Trophoblast cell (in vitro differentiated cells and primary cell): ENCODE results near the gene C4B.
"Not testable (repeated sequence)": the region's sequence is repeated elsewhere in the genome, so short reads cannot be mapped to it uniquely, and the experiment has no call there.

Experiments
- DNase-seq, 2 donors: peaks; one replicate each; pipeline ENCODE4 v3.0.0-alpha.2; 2016
- H2AFZ ChIP-seq: 2 replicates; pipeline ENCODE4 v1.6.1; 2013; ENCODE audit warnings: low read length, moderate library complexity, mild to moderate bottlenecking; ENCODE audit not compliant: insufficient read depth, poor library complexity
- H2AK5ac ChIP-seq: 2 replicates; pipeline ENCODE4 v1.6.1; 2013; ENCODE audit warnings: mild to moderate bottlenecking, low read length
- H2BK120ac ChIP-seq: 2 replicates; pipeline ENCODE4 v1.6.1; 2013; ENCODE audit warnings: low read length, mild to moderate bottlenecking, moderate library complexity; ENCODE audit not compliant: insufficient read depth, poor library complexity
- H2BK12ac ChIP-seq: 2 replicates; pipeline ENCODE4 v1.6.1; 2013; ENCODE audit warnings: mild to moderate bottlenecking, low read length, moderate library complexity
- H2BK5ac ChIP-seq: 2 replicates; pipeline ENCODE4 v1.6.1; 2013; ENCODE audit warnings: low read length, low read depth, moderate library complexity, mild to moderate bottlenecking; ENCODE audit not compliant: poor library complexity
- H3K14ac ChIP-seq: 2 replicates; pipeline ENCODE4 v1.6.1; 2013; ENCODE audit warnings: mild to moderate bottlenecking, low read length
- H3K18ac ChIP-seq: 2 replicates; pipeline ENCODE4 v1.6.1; 2013; ENCODE audit warnings: mild to moderate bottlenecking, low read length
- H3K23ac ChIP-seq: 2 replicates; pipeline ENCODE4 v1.6.1; 2013; ENCODE audit warnings: low read length
- H3K27ac ChIP-seq: 2 replicates; pipeline ENCODE4 v1.5.1; 2013; ENCODE audit warnings: low read depth, mild to moderate bottlenecking, inconsistent platforms, low read length, moderate library complexity
- H3K27me3 ChIP-seq: 2 replicates; pipeline ENCODE4 v1.6.1; 2013; ENCODE audit warnings: inconsistent platforms, mild to moderate bottlenecking, low read length, moderate library complexity; ENCODE audit not compliant: insufficient read depth
- H3K36me3 ChIP-seq, 2 experiments: 1 replicate in 1 of 2; 2 replicates in 1 of 2; pipeline ENCODE4 v1.6.1; 2013; ENCODE audit warnings: low read length in 2 of 2, mild to moderate bottlenecking in 2 of 2, moderate library complexity in 1 of 2; ENCODE audit not compliant: insufficient read depth in 2 of 2, control insufficient read depth in 1 of 2
- H3K4ac ChIP-seq: 2 replicates; pipeline ENCODE4 v1.6.1; 2013; ENCODE audit warnings: low read depth, mild to moderate bottlenecking, low read length, moderate library complexity
- H3K4me1 ChIP-seq, 2 experiments: 1 replicate in 1 of 2; 2 replicates in 1 of 2; pipeline ENCODE4 v1.6.1; 2013; ENCODE audit warnings: low read length in 2 of 2, mild to moderate bottlenecking in 2 of 2, moderate library complexity in 1 of 2; ENCODE audit not compliant: insufficient read depth in 2 of 2, control insufficient read depth in 1 of 2
- H3K4me2 ChIP-seq: 2 replicates; pipeline ENCODE4 v1.6.1; 2013; ENCODE audit warnings: inconsistent platforms, mild to moderate bottlenecking, low read length, moderate library complexity
- H3K4me3 ChIP-seq: 2 replicates; pipeline ENCODE4 v1.5.1; 2013; ENCODE audit warnings: mild to moderate bottlenecking, low read depth, low read length, inconsistent platforms
- H3K79me1 ChIP-seq: one replicate; pipeline ENCODE4 v1.6.1; 2013; ENCODE audit warnings: low read length
- H3K79me2 ChIP-seq: 2 replicates; pipeline ENCODE4 v1.6.1; 2013; ENCODE audit warnings: low read length, mild to moderate bottlenecking; ENCODE audit not compliant: control insufficient read depth, insufficient read depth, poor library complexity
- H3K9ac ChIP-seq: 2 replicates; pipeline ENCODE4 v1.6.1; 2013; ENCODE audit warnings: mild to moderate bottlenecking, low read length
- H3K9me3 ChIP-seq: 2 replicates; pipeline ENCODE4 v1.6.1; 2013; ENCODE audit warnings: low read depth, mild to moderate bottlenecking, control low read depth, inconsistent platforms, low read length; ENCODE audit not compliant: insufficient read depth
- H4K12ac ChIP-seq: 2 replicates; pipeline ENCODE4 v1.6.1; 2013; ENCODE audit warnings: low read depth, mild to moderate bottlenecking, low read length, moderate library complexity
- H4K8ac ChIP-seq: 2 replicates; pipeline ENCODE4 v1.6.1; 2013; ENCODE audit warnings: low read depth, mild to moderate bottlenecking, low read length, moderate library complexity
- H4K91ac ChIP-seq: one replicate; pipeline ENCODE4 v1.6.1; 2013; ENCODE audit warnings: low read depth, mild to moderate bottlenecking, low read length, moderate library complexity
- WGBS: extraction: QIAGEN DNeasy Blood & Tissue Kit; methylation state at CpG from one replicate; pipeline ENCODE4 v1.1.7; 2013; ENCODE audit warnings: missing lambda C conversion rate; ENCODE audit not compliant: insufficient read length, insufficient coverage; ENCODE audit errors: extremely low coverage; 5-methylcytosine and 5-hydroxymethylcytosine counted together

The C4B gene

DNA sequence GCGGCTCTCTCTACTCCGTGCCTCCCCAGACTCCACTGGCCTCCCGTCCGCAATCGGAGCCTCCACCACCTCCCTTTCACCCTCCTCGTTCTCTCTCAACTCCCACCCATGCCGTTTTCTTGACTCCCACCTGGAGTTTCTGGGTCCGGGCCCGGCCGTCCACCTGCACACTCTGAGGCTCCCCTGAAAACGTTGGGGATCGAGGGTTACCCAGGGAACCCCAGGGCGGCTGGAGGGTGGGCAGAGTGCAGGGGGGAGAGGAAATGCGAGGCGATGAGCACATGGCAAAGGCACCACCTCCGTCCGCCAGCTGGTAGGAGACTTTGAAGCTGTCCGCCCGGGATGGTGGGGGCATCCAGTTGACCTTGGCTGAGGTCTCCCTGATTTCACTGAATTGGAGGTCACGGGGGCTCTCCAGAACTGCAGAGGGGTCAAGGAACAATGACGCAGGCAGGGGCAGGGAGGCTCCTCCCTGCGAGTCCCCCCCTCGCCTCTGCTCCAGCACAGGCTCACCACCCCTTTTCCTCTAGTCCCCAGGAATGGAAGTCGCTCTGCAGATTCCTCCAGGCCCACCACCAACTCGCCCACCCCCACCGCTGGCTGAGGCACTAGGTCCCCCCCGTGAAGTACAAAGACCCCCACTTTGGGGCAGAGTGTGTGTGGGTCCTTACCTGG lies 3.6 kb upstream of the C4B start:
- H3K4me3 ChIP-seq, H3K4ac ChIP-seq, H2AK5ac ChIP-seq, H3K9ac ChIP-seq, H3K27me3 ChIP-seq, H2BK5ac ChIP-seq, H3K4me2 ChIP-seq, H2BK12ac ChIP-seq, H3K18ac ChIP-seq, H2BK120ac ChIP-seq, H3K79me1 ChIP-seq, H3K4me1 ChIP-seq, H3K36me3 ChIP-seq, H3K27ac ChIP-seq, H3K79me2 ChIP-seq, H4K8ac ChIP-seq, H2AFZ ChIP-seq, H3K23ac ChIP-seq, H4K12ac ChIP-seq, H3K14ac ChIP-seq, H3K9me3 ChIP-seq, DNase-seq, H4K91ac ChIP-seq: not testable (repeated sequence)
- no CpG with 5 or more reads among the region's 27 CpGs for WGBS

DNA sequence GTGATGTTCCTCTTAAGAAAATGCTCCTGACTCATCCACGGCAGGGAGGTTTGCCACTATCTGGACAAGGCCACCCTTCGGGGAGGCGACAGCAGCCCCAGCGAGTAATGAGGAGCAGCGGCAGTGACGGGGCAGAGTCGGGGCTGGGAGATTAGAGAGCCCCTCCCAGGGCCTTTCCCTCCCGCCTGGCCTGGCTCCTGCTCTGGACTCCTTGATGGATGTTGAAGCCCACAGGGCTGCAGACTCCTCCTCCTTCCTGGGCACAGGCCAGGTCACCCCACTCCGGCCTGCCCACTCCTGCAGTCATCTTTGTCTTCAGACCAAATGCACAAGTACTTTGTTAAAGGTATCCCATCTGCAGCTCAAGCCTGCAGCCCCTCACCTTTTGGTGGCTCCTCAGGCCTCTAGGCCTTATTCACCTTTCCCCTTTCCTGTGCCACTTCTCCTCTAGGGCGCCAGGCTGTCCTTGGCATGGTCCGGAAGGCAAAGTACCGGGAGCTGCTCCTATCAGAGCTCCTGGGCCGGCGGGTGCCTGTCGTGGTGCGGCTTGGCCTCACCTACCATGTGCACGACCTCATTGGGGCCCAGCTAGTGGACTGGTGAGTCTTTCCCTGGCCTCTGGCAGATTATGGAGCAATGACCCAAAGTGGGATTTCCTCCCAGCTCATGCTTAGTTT lies 1.5 kb upstream of the C4B start:
- not testable (repeated sequence) for H2BK5ac ChIP-seq, DNase-seq, H2AK5ac ChIP-seq, H3K23ac ChIP-seq, H3K4ac ChIP-seq, H3K4me3 ChIP-seq, H3K4me2 ChIP-seq, H3K79me2 ChIP-seq, H3K9me3 ChIP-seq, H4K12ac ChIP-seq, H3K27ac ChIP-seq, H3K4me1 ChIP-seq, H2AFZ ChIP-seq, H2BK12ac ChIP-seq, H3K18ac ChIP-seq, H3K27me3 ChIP-seq, H3K14ac ChIP-seq, H4K91ac ChIP-seq, H3K79me1 ChIP-seq, H2BK120ac ChIP-seq, H3K9ac ChIP-seq, H4K8ac ChIP-seq, H3K36me3 ChIP-seq
- no CpG with 5 or more reads among the region's 17 CpGs for WGBS

DNA sequence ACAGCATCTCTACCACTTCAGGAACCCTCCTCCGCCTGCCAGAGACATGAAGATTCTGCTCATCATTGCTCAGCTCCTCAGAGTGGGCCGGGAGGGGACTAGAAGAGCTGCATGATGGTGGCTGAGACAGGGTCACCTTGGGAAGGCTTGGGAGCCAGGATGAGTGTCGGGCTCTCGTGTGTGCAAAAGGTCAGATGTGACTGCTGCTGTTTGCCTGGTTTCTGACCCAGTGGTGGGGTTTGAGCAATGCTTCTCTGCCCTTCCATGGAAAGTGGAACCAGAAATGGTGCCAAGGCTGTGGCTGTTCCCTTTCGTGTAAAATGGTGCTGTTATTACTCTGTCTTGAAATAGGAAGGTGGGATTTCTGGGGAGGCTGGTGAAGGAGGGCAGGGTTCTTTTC lies 857 bp upstream of the C4B start:
- WGBS = no CpG with 5 or more reads among the region's 5 CpGs
- H3K79me1 ChIP-seq, H4K91ac ChIP-seq, H3K9ac ChIP-seq, H4K12ac ChIP-seq, H3K4me1 ChIP-seq, DNase-seq, H3K27me3 ChIP-seq, H2BK120ac ChIP-seq, H2AFZ ChIP-seq, H3K36me3 ChIP-seq, H3K14ac ChIP-seq, H3K9me3 ChIP-seq, H3K4me2 ChIP-seq, H2AK5ac ChIP-seq, H3K23ac ChIP-seq, H3K18ac ChIP-seq, H2BK5ac ChIP-seq, H3K27ac ChIP-seq, H4K8ac ChIP-seq, H3K4me3 ChIP-seq, H3K4ac ChIP-seq, H3K79me2 ChIP-seq, H2BK12ac ChIP-seq: not testable (repeated sequence)

DNA sequence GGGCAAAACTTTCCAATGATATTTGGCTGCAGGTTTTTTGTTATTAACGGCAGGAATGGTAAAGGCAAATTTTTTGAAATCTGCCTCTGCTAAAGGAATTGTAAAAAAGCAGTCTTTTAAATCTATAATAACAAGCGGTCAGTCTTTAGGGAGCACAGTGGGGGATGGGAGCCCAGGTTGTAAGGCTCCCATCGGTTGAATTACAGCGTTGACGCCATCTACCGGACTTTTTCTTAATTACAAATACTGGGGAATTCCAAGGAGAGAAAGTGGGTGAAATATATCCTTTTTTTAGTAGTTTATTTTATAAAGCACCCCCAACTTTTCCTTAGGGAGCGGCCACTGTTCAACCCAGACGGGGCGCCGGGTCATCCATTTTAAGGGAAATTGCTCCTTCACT lies 7.5 kb downstream of the C4B start:
- H3K27me3 ChIP-seq = not testable (repeated sequence)

More for the DNA sequence above, 7.5 kb downstream of the C4B start:
- not testable (repeated sequence) for H3K9me3 ChIP-seq, H3K18ac ChIP-seq, H3K79me2 ChIP-seq, H3K79me1 ChIP-seq, H2BK12ac ChIP-seq, H2AK5ac ChIP-seq, H3K36me3 ChIP-seq, H4K91ac ChIP-seq, H4K12ac ChIP-seq, H2BK5ac ChIP-seq, DNase-seq, H2AFZ ChIP-seq, H3K4me3 ChIP-seq, H3K9ac ChIP-seq, H3K23ac ChIP-seq, H3K4me2 ChIP-seq, H3K4ac ChIP-seq, H4K8ac ChIP-seq, H3K14ac ChIP-seq, H3K27ac ChIP-seq, H3K4me1 ChIP-seq, H2BK120ac ChIP-seq
- no CpG with 5 or more reads among the region's 10 CpGs for WGBS
